A673 (cell line): Measurements from ENCODE around the gene GIT2.

Source experiments
- EZH2 ChIP-seq: fragments of 200-600 bp; sonication (generic); IDR thresholded peaks from 2 replicates; pipeline ENCODE4 v1.6.1; 2017; ENCODE audit warnings: borderline replicate concordance, low read depth, mild to moderate bottlenecking, mixed read lengths, antibody characterized with exemption, low read length; ENCODE audit not compliant: poor library complexity, severe bottlenecking
- TF ChIP-seq, protein P1 (sequence below): fragments of 300-800, 200-600 bp; sonication (generic); conservative IDR thresholded peaks from 2 replicates; pipeline ENCODE4 v1.5.1; 2017; ENCODE audit warnings: low read depth, mild to moderate bottlenecking, antibody characterized with exemption, low read length, moderate library complexity, mixed read lengths

DNA sequence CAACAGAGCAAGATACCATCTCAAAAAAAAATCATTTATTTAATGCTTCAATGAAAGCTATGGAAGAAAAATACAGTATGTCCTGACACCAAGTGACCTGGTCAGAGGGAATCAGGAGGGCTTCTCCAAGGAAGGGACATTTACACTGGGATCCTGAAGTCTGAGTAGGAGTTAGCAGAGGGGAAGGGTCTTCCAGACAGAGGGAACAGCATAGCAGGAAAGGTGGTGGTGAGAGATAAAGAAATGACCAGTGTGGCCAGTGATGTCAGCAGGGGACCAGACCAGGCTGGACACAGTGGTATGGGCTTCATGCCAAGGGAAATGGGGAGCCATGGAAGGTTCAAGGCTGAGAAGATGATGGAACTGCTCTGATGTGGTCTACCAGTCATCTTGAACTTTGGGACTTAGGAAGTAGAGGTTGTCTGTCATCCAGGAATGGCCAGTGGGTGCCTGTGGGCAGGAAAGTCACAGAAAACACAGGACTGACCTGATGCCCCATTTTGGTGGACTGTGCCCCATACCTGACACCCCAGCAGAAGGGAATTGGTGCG lies 103.9 kb downstream of the GIT2 start:
- no peak for TF ChIP-seq EZH2
- TF ChIP-seq, protein P1, sequence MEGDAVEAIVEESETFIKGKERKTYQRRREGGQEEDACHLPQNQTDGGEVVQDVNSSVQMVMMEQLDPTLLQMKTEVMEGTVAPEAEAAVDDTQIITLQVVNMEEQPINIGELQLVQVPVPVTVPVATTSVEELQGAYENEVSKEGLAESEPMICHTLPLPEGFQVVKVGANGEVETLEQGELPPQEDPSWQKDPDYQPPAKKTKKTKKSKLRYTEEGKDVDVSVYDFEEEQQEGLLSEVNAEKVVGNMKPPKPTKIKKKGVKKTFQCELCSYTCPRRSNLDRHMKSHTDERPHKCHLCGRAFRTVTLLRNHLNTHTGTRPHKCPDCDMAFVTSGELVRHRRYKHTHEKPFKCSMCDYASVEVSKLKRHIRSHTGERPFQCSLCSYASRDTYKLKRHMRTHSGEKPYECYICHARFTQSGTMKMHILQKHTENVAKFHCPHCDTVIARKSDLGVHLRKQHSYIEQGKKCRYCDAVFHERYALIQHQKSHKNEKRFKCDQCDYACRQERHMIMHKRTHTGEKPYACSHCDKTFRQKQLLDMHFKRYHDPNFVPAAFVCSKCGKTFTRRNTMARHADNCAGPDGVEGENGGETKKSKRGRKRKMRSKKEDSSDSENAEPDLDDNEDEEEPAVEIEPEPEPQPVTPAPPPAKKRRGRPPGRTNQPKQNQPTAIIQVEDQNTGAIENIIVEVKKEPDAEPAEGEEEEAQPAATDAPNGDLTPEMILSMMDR: no peak
